H1 (cell line): Measurements from ENCODE around the gene MARCHF3. TPM values are rescaled to one million over a fixed set of nuclear protein-coding genes. Genes with fewer than 3 reads are reported as not detected.

Source experiments
- BACH1 ChIP-seq: IDR thresholded peaks from 2 replicates; pipeline ENCODE4 v1.6.1; 2012; ENCODE audit warnings: low read length, improper control_type of control experiment
- CEBPB ChIP-seq: IDR thresholded peaks from 2 replicates; pipeline ENCODE4 v1.6.1; 2012; ENCODE audit warnings: low read depth, low read length
- EZH2 ChIP-seq: fragments of 200-600 bp; sonication (generic); IDR thresholded peaks from 2 replicates; pipeline ENCODE4 v1.7.1; 2012; ENCODE audit warnings: low read depth, mild to moderate bottlenecking, moderate library complexity, low read length, inconsistent platforms; ENCODE audit not compliant: severe bottlenecking
- HDAC2 ChIP-seq, 2 experiments: fragments of 300-600 bp in 1 of 2; sonication (generic) in 1 of 2; IDR thresholded peaks; 2 replicates each; pipeline ENCODE4 v1.6.1; 2011 to 2012; ENCODE audit warnings: low read depth in 2 of 2, low read length in 2 of 2, mild to moderate bottlenecking in 2 of 2, moderate library complexity in 2 of 2, borderline replicate concordance in 1 of 2, inconsistent platforms in 1 of 2
- MAX ChIP-seq: IDR thresholded peaks from 2 replicates; pipeline ENCODE4 v1.6.1; 2012; ENCODE audit warnings: inconsistent platforms
- SUZ12 ChIP-seq: fragments of 200-600 bp; sonication (generic); IDR thresholded peaks from 2 replicates; pipeline ENCODE4 v1.6.1; 2012; ENCODE audit warnings: mild to moderate bottlenecking, inconsistent platforms, low read length, moderate library complexity, mixed read lengths
- polyA plus RNA-seq, 7 experiments: library from polyadenylated mRNA; depleted of rRNA in 3 of 7; stranded (reverse) in 5 of 7; unstranded in 2 of 7; fragments of >200 nt in 5 of 7; fragments of 200-250 nt in 2 of 7; gene quantifications; 1 replicate in 5 of 7; 2 replicates in 1 of 7; 4 replicates in 1 of 7; pipeline versions ENCODE4 v1.2.1 to v1.2.3, GENCODE V29; 2011 to 2013; ENCODE audit warnings: missing spikeins in 2 of 7, mixed read lengths in 2 of 7
- total RNA-seq: library from RNA; stranded (reverse); fragmentation: NEBNext Ultra II Directional; extraction: Animal tissue kit (Norgen Biotek cat#: 25700); gene quantifications from 2 replicates; pipeline ENCODE4 v1.2.1, GENCODE V29; 2021

The MARCHF3 gene
- total and polyA plus RNA-seq, 2 of the 8 experiments (the other 6 are each of a cell fraction or from before 2014, with no cell fraction given): 12.0 to 16.9 TPM

- peak; percentile 85 for TF ChIP-seq MAX
- no peak for TF ChIP-seq BACH1
- TF ChIP-seq CEBPB: no peak
- TF ChIP-seq HDAC2 (IDR thresholded peaks at IDR 0.05; ENCODE audit: borderline replicate concordance in 1 of 2, low read depth in 2 of 2, low read length in 2 of 2): no peak
- peak; percentile 28; the same call in 1 of the 2 replicates for TF ChIP-seq SUZ12
- TF ChIP-seq EZH2: peak; percentile 10
- TF ChIP-seq, all 59 proteins: peak for 5
These were observed 947 bp upstream of the MARCHF3 start (continued) for GRCh38 chr5:127031147-127031862.
